HEK293 (cell line): ENCODE data around the gene YIPF6.

Experiments
- REST ChIP-seq: fragments of 450-650 bp; formaldehyde crosslinking; IDR thresholded peaks from 2 replicates; pipeline ENCODE4 v1.5.1; 2016; ENCODE audit warnings: missing biosample characterization, missing genetic modification characterization
- ZNF114 ChIP-seq: fragments of 450-650 bp; formaldehyde crosslinking; IDR thresholded peaks from 2 replicates; pipeline ENCODE4 v1.5.0; 2017; ENCODE audit warnings: missing biosample characterization, missing genetic modification characterization
- ZNF184 ChIP-seq: fragments of 450-650 bp; IDR thresholded peaks from 2 replicates; pipeline ENCODE4 v1.5.1; 2018; ENCODE audit warnings: missing biosample characterization, mild to moderate bottlenecking, missing genetic modification characterization
- ZNF274 ChIP-seq, 2 experiments: fragments of 200-500 bp in 1 of 2; fragments of 450-650 bp in 1 of 2; sonication (Bioruptor generic) in 1 of 2; formaldehyde crosslinking in 1 of 2; IDR thresholded peaks; 2 replicates each; pipeline versions ENCODE4 v1.5.1 to v1.6.1; 2014 to 2016; ENCODE audit warnings: borderline replicate concordance in 1 of 2, inconsistent platforms in 1 of 2, low read length in 1 of 2, missing biosample characterization in 1 of 2, missing genetic modification characterization in 1 of 2
- ZNF639 ChIP-seq: fragments of 450-650 bp; formaldehyde crosslinking; IDR thresholded peaks from 2 replicates; pipeline ENCODE4 v1.5.1; 2016; ENCODE audit warnings: missing biosample characterization, missing genetic modification characterization
- ZSCAN5A ChIP-seq: fragments of 450-650 bp; formaldehyde crosslinking; IDR thresholded peaks from 2 replicates; pipeline ENCODE4 v1.5.1; 2016; ENCODE audit warnings: missing biosample characterization, missing genetic modification characterization

GRCh38 chrX:68492583-68492982, 6.3 kb upstream of the YIPF6 start:
- TF ChIP-seq ZSCAN5A (no peak), ZNF639 (tag by site-specific recombination) (no peak), ZNF274 (IDR thresholded peaks at IDR 0.05; ENCODE audit: low read length) (no peak), ZNF274 (tag by site-specific recombination; IDR thresholded peaks at IDR 0.05; ENCODE audit: borderline replicate concordance) (no peak), REST (no peak), ZNF114 (tag by site-specific recombination) (no peak), ZNF184 (tag by site-specific recombination) (no peak)
